ENCODE results near the gene CYGB. TPM values are rescaled to one million over a fixed set of nuclear protein-coding genes. Genes with fewer than 3 reads are reported as not detected.
A peak's percentile ranks its signal among the peaks of the same experiment; 100 is the strongest.
"Not testable (repeated sequence)": the region's sequence is repeated elsewhere in the genome, so short reads cannot be mapped to it uniquely, and the experiment has no call there.

CYGB gene
- polyA plus RNA-seq, 3 donors, result not detected

- Histone ChIP-seq H3K9me3 (replicated peaks in 1 of 2; ENCODE audit: control insufficient read depth in 1 of 2, insufficient read depth in 1 of 2, low read length in 2 of 2) (peaks cover 0 to 12% of the 10 kb centered on the region in 2 donors), H3K27me3 (ENCODE audit: control insufficient read depth in 2 of 2, insufficient read depth in 2 of 2, low read length in 2 of 2) (peaks cover 14 to 22% of the 10 kb centered on the region in 2 donors), H3K4me1 (ENCODE audit: control insufficient read depth in 1 of 2, insufficient read depth in 2 of 2, low read length in 2 of 2) (peaks cover 3 to 22% of the 10 kb centered on the region in 2 donors)
- H3K36me3 Mint-ChIP-seq; H2AFZ ChIP-seq (ENCODE audit: insufficient read depth, low read depth, low read length, poor library complexity, severe bottlenecking); DNase-seq; H3K36me3 ChIP-seq (replicated peaks in 1 of 2; ENCODE audit: control insufficient read depth in 1 of 2, insufficient read depth in 2 of 2, low read length in 2 of 2); H3K4me1 Mint-ChIP-seq; H3K4me3 ChIP-seq (replicated peaks in 1 of 3; ENCODE audit: low read depth in 2 of 3, low read length in 3 of 3); H3K9me3 Mint-ChIP-seq; H3K4me3 Mint-ChIP-seq; H3K4me2 ChIP-seq (replicated peaks; ENCODE audit: extremely low read depth, low read length, poor library complexity, severe bottlenecking); H3K27ac ChIP-seq (ENCODE audit: low read depth in 1 of 2, low read length in 2 of 2); H3K9ac ChIP-seq (ENCODE audit: insufficient read depth, low read length, poor library complexity, severe bottlenecking); H3K27ac Mint-ChIP-seq; H4K20me1 ChIP-seq (ENCODE audit: insufficient read depth, low read length); intact Hi-C loops (cut with micrococcal nuclease); H3K79me2 ChIP-seq (ENCODE audit: insufficient read depth, low read length): not testable (repeated sequence)
- WGBS (ENCODE audit: insufficient coverage), result 100% methylated on average over 3 of the region's 9 CpGs
- H3K27me3 Mint-ChIP-seq (ENCODE audit: low read depth in 3 of 3), result peaks cover 33 to 43% (median 35%) of the 10 kb centered on the region in 3 donors
Observed at GRCh38 chr17:76533640-76534359, 3.7 kb downstream of the CYGB start.

DNA sequence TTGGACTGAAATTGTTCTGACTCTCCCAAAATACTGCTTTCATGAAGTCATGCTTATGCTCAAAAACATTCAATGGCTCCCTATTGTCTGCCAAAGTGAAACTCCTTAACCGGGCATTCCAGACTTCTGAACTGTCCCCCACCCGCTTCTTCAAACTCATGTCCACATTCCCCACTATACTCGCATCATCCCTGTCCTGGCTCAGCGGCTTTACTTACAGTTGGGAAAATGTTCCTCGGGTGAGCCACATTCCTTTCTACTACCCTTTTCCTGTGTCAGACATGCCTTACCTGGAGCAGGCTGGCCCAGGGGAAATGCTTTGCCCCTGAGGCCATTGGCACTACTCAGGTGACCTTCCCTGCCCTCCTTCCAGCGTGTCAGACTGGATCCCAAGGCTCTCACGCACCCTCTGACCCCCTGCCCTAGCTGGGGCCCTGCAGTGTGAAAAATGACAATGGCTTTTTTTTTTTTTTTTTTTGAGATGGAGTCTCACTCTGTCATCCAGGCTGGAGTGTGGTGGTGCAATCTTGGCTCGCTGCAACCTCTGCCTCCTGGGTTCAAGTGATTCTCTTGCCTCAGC lies 5.3 kb downstream of the CYGB start:
- Mint-ChIP-seq H3K27me3 (ENCODE audit: low read depth in 3 of 3) (peaks cover 32 to 44% (median 41%) of the 10 kb centered on the region in 3 donors), H3K27ac (peak overlapping the region in 1 of 7 donors; percentile 1), H3K36me3 (peaks cover 0 to 3% of the 10 kb centered on the region in 2 donors), H3K9me3 (peaks cover 0 to 4% (median 0%) of the 10 kb centered on the region in 7 donors), H3K4me3 (no peak overlapping the region), H3K4me1 (peaks cover 18% of the 10 kb centered on the region)
- Histone ChIP-seq H3K27ac (ENCODE audit: low read depth in 1 of 2, low read length in 2 of 2) (no peak overlapping the region), H3K79me2 (ENCODE audit: insufficient read depth, low read length) (no peaks in the 10 kb centered on the region), H3K4me1 (ENCODE audit: control insufficient read depth in 1 of 2, insufficient read depth in 2 of 2, low read length in 2 of 2) (peaks cover 4 to 16% of the 10 kb centered on the region in 2 donors), H2AFZ (ENCODE audit: insufficient read depth, low read depth, low read length, poor library complexity, severe bottlenecking) (no peak overlapping the region), H3K4me2 (replicated peaks; ENCODE audit: extremely low read depth, low read length, poor library complexity, severe bottlenecking) (no peak overlapping the region), H3K4me3 (replicated peaks in 1 of 3; ENCODE audit: low read depth in 2 of 3, low read length in 3 of 3) (no peak overlapping the region), H4K20me1 (ENCODE audit: insufficient read depth, low read length) (no peaks in the 10 kb centered on the region), H3K9ac (ENCODE audit: insufficient read depth, low read length, poor library complexity, severe bottlenecking) (no peak overlapping the region), H3K27me3 (ENCODE audit: control insufficient read depth in 2 of 2, insufficient read depth in 2 of 2, low read length in 2 of 2) (peaks cover 7 to 31% of the 10 kb centered on the region in 2 donors), H3K9me3 (replicated peaks in 1 of 2; ENCODE audit: control insufficient read depth in 1 of 2, insufficient read depth in 1 of 2, low read length in 2 of 2) (peaks cover 0 to 6% of the 10 kb centered on the region in 2 donors), H3K36me3 (replicated peaks in 1 of 2; ENCODE audit: control insufficient read depth in 1 of 2, insufficient read depth in 2 of 2, low read length in 2 of 2) (no peaks in the 10 kb centered on the region)
- no peak for DNase-seq
- intact Hi-C loops (cut with micrococcal nuclease), result no loop called here
- no peak for TF ChIP-seq CTCF (IDR thresholded peaks at IDR 0.05)
- 99% methylated on average over 5 of the region's 8 CpGs for WGBS (ENCODE audit: insufficient coverage)
